DOHH2 (cell line): ENCODE data around the gene CPNE5.

Experiments used
- CTCF ChIP-seq: fragments of 200-600 bp; sonication (generic); IDR thresholded peaks from one replicate; pipeline ENCODE4 v1.5.1; 2014; ENCODE audit warnings: antibody characterized with exemption, mild to moderate bottlenecking, low read depth, low read length; ENCODE audit not compliant: poor library complexity, severe bottlenecking
- EZH2phosphoT487 ChIP-seq: fragments of 200-600 bp; sonication (generic); IDR thresholded peaks from 2 replicates; pipeline ENCODE4 v1.6.1; 2017; ENCODE audit warnings: borderline replicate concordance, mild to moderate bottlenecking, antibody characterized with exemption, low read length, moderate library complexity, mixed read lengths

- peak; percentile 76 for TF ChIP-seq CTCF
- no peak for TF ChIP-seq EZH2phosphoT487
Observed at GRCh38 chr6:36701401-36701991, 137.7 kb downstream of the CPNE5 start.
